HFFc6 (cell line): ENCODE measurements around the gene MSI2. TPM values are rescaled to one million over a fixed set of nuclear protein-coding genes. Genes with fewer than 3 reads are reported as not detected.

Experiments used
- DNase-seq: peaks from one replicate; pipeline ENCODE4 v3.0.0-alpha.2; 2018
- H3K27ac Mint-ChIP-seq: 2 replicates; pipeline ENCODE4 v1.8.0; 2020; ENCODE audit warnings: mild to moderate bottlenecking, mixed read lengths
- H3K27me3 Mint-ChIP-seq: 2 replicates; pipeline ENCODE4 v1.8.0; 2021; ENCODE audit warnings: mild to moderate bottlenecking, moderate library complexity, mixed read lengths; ENCODE audit not compliant: insufficient read depth
- H3K36me3 Mint-ChIP-seq: 2 replicates; pipeline ENCODE4 v1.8.0; 2021; ENCODE audit warnings: low read depth, mixed read lengths
- H3K4me1 Mint-ChIP-seq: 2 replicates; pipeline ENCODE4 v1.8.0; 2020; ENCODE audit warnings: low read depth, mixed read lengths
- H3K4me3 Mint-ChIP-seq: 2 replicates; pipeline ENCODE4 v1.8.0; 2020; ENCODE audit warnings: mild to moderate bottlenecking, moderate library complexity, mixed read lengths
- H3K9me3 Mint-ChIP-seq: 2 replicates; pipeline ENCODE4 v1.8.0; 2020; ENCODE audit warnings: mild to moderate bottlenecking, mixed read lengths
- CTCF ChIP-seq: fragments of 200-600 bp; sonication (generic); IDR thresholded peaks from 2 replicates; pipeline ENCODE4 v1.5.0; 2021; ENCODE audit warnings: antibody characterized with exemption, mild to moderate bottlenecking
- total RNA-seq, 6 experiments: library from RNA; stranded (reverse); fragmentation: NEBNext Ultra II Directional; extraction: Animal tissue kit (Norgen Biotek cat#: 25700); gene quantifications; 2 replicates in 1 of 6; 3 replicates in 5 of 6; pipeline ENCODE4 v1.2.3, GENCODE V29; 2021

The MSI2 gene
- total RNA-seq, 6 experiments from 2014 or later: 53.5 to 71.7 (median 55.0) TPM

GRCh38 chr17:57365420-57365819 lies 109.1 kb downstream of the MSI2 start:
- Mint-ChIP-seq H3K36me3 (no peaks in the 10 kb centered on the region), H3K27ac (no peak overlapping the region), H3K27me3 (no peaks in the 10 kb centered on the region; the same call in 1 of the 2 replicates), H3K4me1 (peaks cover 32% of the 10 kb centered on the region), H3K4me3 (no peak overlapping the region), H3K9me3 (no peaks in the 10 kb centered on the region)
- no peak for DNase-seq
- no peak for TF ChIP-seq CTCF

- no peak overlapping the region for H3K4me3 Mint-ChIP-seq
- TF ChIP-seq CTCF: no peak
- peaks cover 39% of the 10 kb centered on the region for H3K4me1 Mint-ChIP-seq
- H3K27me3 Mint-ChIP-seq: no peaks in the 10 kb centered on the region; the same call in 1 of the 2 replicates
- no peak overlapping the region for H3K27ac Mint-ChIP-seq
- no peak for DNase-seq
- no peaks in the 10 kb centered on the region for H3K36me3 Mint-ChIP-seq
- no peaks in the 10 kb centered on the region for H3K9me3 Mint-ChIP-seq
Observed at GRCh38 chr17:57366177-57366557, 109.8 kb downstream of the MSI2 start.

DNA sequence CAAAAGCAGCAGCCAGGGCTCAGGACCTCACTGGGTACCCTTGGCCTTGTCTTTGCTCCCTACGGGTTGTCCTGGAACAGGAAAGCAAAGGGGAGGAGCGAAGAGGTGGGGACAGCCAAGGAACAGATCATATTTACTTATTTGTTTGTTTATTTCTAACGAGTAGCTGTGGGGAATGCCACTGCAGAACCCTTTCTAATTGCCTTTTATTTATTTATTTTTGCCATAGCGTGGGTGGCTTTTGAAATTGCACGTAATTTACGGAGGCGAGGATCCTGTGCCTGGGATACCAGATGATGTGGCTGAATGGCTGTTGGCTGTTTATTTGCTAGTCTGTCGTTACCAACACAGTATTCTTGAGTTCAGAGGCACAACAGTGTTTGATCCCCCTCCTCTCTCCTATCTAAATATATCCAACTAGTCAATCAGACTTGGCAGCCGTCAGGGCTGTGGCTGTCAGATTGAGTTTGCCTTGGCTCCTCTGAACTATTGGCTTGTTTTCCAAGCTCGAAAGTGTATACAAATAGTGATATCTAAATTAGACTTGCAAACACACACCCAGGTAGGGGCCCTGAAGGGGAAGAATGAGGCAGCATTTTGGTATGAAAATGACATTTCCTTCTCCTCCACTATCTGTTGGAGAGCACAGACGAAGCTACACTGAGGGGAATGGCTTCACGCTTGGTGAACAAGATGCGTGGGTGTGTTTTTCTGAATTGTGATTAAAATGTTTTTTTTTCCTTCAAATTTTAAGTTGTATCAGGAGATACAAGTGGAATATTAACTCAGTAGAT lies 110.4 kb downstream of the MSI2 start:
- Mint-ChIP-seq H3K27me3 (no peaks in the 10 kb centered on the region; the same call in 1 of the 2 replicates), H3K4me1 (peaks cover 41% of the 10 kb centered on the region), H3K27ac (no peak overlapping the region), H3K9me3 (no peaks in the 10 kb centered on the region), H3K36me3 (no peaks in the 10 kb centered on the region), H3K4me3 (no peak overlapping the region)
- TF ChIP-seq CTCF: no peak
- DNase-seq: no peak

- no peak for DNase-seq
- Mint-ChIP-seq H3K27ac (peak overlapping the region; percentile 20; the same call in 1 of the 2 replicates), H3K4me1 (peaks cover 52% of the 10 kb centered on the region), H3K9me3 (peaks cover 2% of the 10 kb centered on the region; the same call in 1 of the 2 replicates), H3K4me3 (no peak overlapping the region), H3K36me3 (peaks cover 11% of the 10 kb centered on the region), H3K27me3 (no peaks in the 10 kb centered on the region; the same call in 1 of the 2 replicates)
- TF ChIP-seq CTCF: no peak
Observed at GRCh38 chr17:57368637-57369336, 112.5 kb downstream of the MSI2 start.

DNA sequence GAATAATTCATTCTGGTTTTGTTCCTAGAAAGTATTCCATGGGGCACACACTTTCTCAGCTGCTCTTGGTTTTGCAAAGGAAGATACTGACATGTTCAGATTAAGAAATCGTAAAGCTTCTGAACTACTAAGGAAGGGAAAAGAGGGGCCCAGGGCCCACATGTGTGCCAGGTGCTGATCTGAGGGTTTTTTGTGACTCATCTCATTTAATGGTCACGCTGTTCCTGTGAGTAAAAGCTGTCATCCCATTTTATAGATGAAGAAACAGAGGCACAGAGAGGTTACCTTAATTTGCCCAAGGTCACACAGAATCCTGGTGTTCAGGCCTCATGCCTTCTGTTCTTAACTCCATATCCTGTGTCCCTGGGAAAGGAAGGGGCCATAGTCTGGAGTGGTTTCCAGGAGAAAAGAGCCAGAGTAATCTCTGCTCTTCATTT lies 113.2 kb downstream of the MSI2 start:
- Mint-ChIP-seq H3K9me3 (peaks cover 5% of the 10 kb centered on the region; the same call in 1 of the 2 replicates), H3K4me3 (peak overlapping the region; percentile 39; the same call in 1 of the 2 replicates)

More for the DNA sequence above, 113.2 kb downstream of the MSI2 start:
- TF ChIP-seq CTCF: no peak
- H3K27me3 Mint-ChIP-seq: no peaks in the 10 kb centered on the region; the same call in 1 of the 2 replicates
- no peak for DNase-seq
- peak overlapping the region; percentile 90 for H3K27ac Mint-ChIP-seq
- H3K4me1 Mint-ChIP-seq: peaks cover 52% of the 10 kb centered on the region
- peaks cover 18% of the 10 kb centered on the region for H3K36me3 Mint-ChIP-seq
